GM12891 (cell line): Measurements from ENCODE around the gene TPO.

Source experiments
- PAX5 ChIP-seq: IDR thresholded peaks from 2 replicates; pipeline ENCODE4 v1.6.1; 2011; ENCODE audit warnings: low read length, moderate library complexity, mild to moderate bottlenecking; ENCODE audit not compliant: insufficient read depth, severe bottlenecking
- POLR2A ChIP-seq: IDR thresholded peaks from 2 replicates; pipeline ENCODE4 v1.6.1; 2011; ENCODE audit warnings: low read depth, low read length, control low read depth
- POLR2AphosphoS5 ChIP-seq: IDR thresholded peaks from 2 replicates; pipeline ENCODE4 v1.6.1; 2011; ENCODE audit warnings: low read depth, low read length, control low read depth
- SPI1 ChIP-seq: IDR thresholded peaks from 2 replicates; pipeline ENCODE4 v1.6.1; 2011; ENCODE audit warnings: low read depth, low read length, control low read depth
- TAF1 ChIP-seq: IDR thresholded peaks from 2 replicates; pipeline ENCODE4 v1.6.1; 2011; ENCODE audit warnings: low read depth, low read length, control low read depth

GRCh38 chr2:1421731-1422130 is 8.5 kb downstream of the TPO start:
- TF ChIP-seq POLR2AphosphoS5 (no peak), POLR2A (no peak), TAF1 (no peak), PAX5 (no peak), SPI1 (no peak)
